IPS-NIHi7 (cell line): Measurements from ENCODE around the gene SSTR4.

Source experiments
- DNase-seq: peaks from one replicate; pipeline ENCODE4 v3.0.0; 2012; ENCODE audit warnings: mixed read lengths; ENCODE audit errors: extremely low spot score

Gene SSTR4

DNA sequence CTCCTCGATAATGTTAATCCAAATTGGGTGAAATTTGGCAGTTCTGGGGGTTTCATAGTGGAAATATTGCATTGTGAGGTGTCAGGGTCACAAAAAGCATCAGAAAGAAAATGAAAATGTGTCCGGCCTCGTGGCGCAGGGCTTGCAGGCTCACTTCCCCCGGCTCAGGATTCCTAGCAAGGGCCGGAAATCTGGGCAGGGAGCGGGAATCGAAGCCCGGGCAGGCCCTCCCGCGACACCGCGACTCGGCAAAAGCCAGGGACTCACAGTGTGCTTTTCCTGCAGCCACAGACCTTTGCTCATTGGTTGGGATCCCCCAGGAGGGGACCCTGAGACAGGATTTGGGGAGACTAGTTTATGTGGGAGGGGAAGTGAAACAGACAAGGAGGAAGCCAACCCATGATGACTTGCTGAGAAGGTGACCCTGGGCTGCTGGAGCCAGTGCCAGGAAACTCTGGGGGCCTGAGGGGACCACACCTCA, 51.9 kb downstream of the SSTR4 start:
- no peak for DNase-seq

GRCh38 chr20:23087587-23088251, 52.6 kb downstream of the SSTR4 start:
- no peak for DNase-seq
